ENCODE results near the gene HCN4.

DNA sequence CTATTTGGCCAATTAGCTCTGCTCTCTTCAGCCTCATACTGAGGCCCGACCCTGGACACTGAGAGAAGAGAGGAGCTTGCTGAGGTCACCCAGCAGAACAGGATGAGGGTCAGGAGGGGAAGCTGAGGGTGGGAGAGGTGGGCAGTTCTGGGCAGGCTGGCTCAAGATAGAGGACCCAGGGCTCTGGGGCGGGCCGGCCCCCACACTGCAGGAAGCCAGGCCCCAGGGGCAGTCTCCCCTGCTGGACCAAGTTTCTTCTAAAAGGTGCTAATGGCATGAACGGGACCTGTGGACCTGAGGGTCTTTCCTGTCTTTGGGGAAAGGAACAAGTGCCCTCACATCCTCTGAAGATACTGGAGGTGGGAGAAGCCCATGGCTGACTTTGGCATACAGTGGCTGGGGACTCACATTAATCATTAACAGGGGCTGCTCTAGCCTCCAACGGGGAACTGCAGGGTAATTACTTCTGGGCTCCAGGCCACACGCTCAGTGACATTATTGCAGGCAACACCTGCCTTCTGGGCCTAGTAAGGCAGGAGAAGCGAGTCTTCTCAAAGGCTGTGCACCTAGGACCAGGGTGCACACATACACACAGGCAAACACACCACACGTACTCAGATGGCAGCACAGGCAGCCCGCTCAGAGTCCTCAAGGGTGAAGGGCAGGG is 10.6 kb downstream of the HCN4 start:
- no peak for TF ChIP-seq EZH2 (IDR thresholded peaks at IDR 0.05)
- TF ChIP-seq, protein P1, sequence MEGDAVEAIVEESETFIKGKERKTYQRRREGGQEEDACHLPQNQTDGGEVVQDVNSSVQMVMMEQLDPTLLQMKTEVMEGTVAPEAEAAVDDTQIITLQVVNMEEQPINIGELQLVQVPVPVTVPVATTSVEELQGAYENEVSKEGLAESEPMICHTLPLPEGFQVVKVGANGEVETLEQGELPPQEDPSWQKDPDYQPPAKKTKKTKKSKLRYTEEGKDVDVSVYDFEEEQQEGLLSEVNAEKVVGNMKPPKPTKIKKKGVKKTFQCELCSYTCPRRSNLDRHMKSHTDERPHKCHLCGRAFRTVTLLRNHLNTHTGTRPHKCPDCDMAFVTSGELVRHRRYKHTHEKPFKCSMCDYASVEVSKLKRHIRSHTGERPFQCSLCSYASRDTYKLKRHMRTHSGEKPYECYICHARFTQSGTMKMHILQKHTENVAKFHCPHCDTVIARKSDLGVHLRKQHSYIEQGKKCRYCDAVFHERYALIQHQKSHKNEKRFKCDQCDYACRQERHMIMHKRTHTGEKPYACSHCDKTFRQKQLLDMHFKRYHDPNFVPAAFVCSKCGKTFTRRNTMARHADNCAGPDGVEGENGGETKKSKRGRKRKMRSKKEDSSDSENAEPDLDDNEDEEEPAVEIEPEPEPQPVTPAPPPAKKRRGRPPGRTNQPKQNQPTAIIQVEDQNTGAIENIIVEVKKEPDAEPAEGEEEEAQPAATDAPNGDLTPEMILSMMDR (IDR thresholded peaks at IDR 0.05) = no peak

Measured in neural progenitor cell (in vitro differentiated cells).